ENCODE data around the gene ZNF738. TPM values are rescaled to one million over a fixed set of nuclear protein-coding genes. Genes with fewer than 3 reads are reported as not detected.

The ZNF738 gene
- 3.3 and 6.7 TPM in 2 replicates for total RNA-seq

GRCh38 chr19:21358768-21359451, at the start of gene ZNF738:
ZNF738 (plus strand) TSS chr19:21359000; CDS start chr19:21359141, 141 bp downstream.

GRCh38 chr19:21328885-21329605, 29.8 kb upstream of the ZNF738 start, which contains the start of gene ZNF708:
ZNF708 (minus strand) TSS chr19:21329410; CDS start chr19:21329212, 198 bp downstream.

GRCh38 chr19:21396893-21397572, 38.2 kb downstream of the ZNF738 start, which contains the start of gene ZNF493:
ZNF493 (plus strand) TSS chr19:21397133; CDS start chr19:21397238, 105 bp downstream.

Other genes starting within 250 kb of the ZNF738 start
- 3.1 and 3.7 TPM in 2 replicates for gene ZNF431, start 217.0 kb upstream of the ZNF738 start, total RNA-seq
- gene ZNF708, start 29.6 kb upstream of the ZNF738 start, total RNA-seq = 1.4 and 6.5 TPM in 2 replicates
- 1.1 and 1.8 TPM in 2 replicates for gene ZNF493, start 38.1 kb downstream of the ZNF738 start, total RNA-seq
- 2.3 and 2.7 TPM in 2 replicates for gene ZNF429, start 146.6 kb downstream of the ZNF738 start, total RNA-seq

All from mammary microvascular endothelial cell (primary cell).